Measurements from ENCODE around the gene PPP1R13L. TPM values are rescaled to one million over a fixed set of nuclear protein-coding genes. Genes with fewer than 3 reads are reported as not detected.

PPP1R13L gene
- polyA plus RNA-seq, 3 donors, result 11.1 to 36.5 (median 14.5) TPM

GRCh38 chr19:45385392-45386221 lies 19.3 kb downstream of the PPP1R13L start:
- WGBS, 3 donors, result 7 to 29% (median 10%) methylated on average over 67 to 75 of the region's 75 CpGs
- no peak overlapping the region for H3K27ac ChIP-seq (ENCODE audit: low read depth, low read length)

- WGBS, 3 donors, result 88 to 92% (median 90%) methylated on average over 29 of the region's 29 CpGs
- no peak overlapping the region for H3K27ac ChIP-seq (ENCODE audit: low read depth, low read length)
These were observed 22.4 kb downstream of the PPP1R13L start for GRCh38 chr19:45382426-45382825.

GRCh38 chr19:45380107-45380506 lies 24.8 kb downstream of the PPP1R13L start:
- no peak overlapping the region for H3K27ac ChIP-seq (ENCODE audit: low read depth, low read length)
- 76 to 100% (median 83%) methylated on average over 1 of the region's 1 CpG for WGBS, 3 donors

- 37 to 46% (median 42%) methylated on average over 12 to 13 of the region's 13 CpGs for WGBS, 3 donors
- no peak overlapping the region for H3K27ac ChIP-seq (ENCODE audit: low read depth, low read length)
These were observed 28.7 kb downstream of the PPP1R13L start for GRCh38 chr19:45376045-45376724.

DNA sequence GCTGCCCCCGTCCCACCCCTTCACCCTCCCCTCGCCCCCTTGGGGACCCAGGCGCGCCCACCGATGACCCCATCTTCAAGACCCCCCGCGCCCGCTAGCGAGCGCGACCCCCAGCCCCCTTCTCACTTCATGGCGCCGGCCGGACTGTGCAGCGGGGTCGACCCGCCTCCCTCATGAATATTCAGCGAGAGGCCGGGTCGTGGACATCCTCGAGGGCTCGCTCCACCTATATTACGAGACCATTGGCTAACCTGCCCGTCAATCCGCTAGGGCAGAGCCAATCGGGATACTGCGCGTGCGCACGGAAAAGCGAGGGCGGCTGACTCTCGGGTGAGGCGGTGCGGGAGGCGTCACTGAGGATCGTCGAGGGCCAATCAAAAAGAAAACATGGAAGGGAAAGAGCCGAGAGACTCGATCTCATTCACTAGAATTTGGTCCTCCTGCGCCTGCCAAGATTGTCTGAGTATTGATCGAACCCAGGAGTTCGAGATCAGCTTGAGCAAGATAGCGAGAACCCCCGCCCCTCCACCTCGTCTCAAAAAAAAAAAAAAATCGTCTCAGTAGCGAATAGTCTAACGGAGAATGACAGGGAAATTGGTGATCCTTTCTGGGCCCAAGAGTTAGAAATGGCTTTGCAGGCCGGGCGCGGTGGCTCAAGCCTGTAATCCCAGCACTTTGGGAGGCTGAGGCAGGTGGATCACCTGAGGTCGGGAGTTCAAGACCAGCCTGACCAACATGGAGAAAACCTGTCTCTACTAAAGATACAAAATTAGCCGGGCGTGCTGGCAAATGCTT lies 34.3 kb downstream of the PPP1R13L start, which contains the start of gene ERCC2:
TSS of gene ERCC2 (minus strand) at position 164 of the 795 bp plus-strand sequence. CDS start at position 131, 33 bp downstream.
- WGBS, 3 donors, result 3 to 4% (median 4%) methylated on average over 55 of the region's 55 CpGs

GRCh38 chr19:45368737-45369340 lies 36.0 kb downstream of the PPP1R13L start:
- H3K27ac ChIP-seq (ENCODE audit: low read depth, low read length), result no peak overlapping the region
- 93 to 96% (median 94%) methylated on average over 11 of the region's 11 CpGs for WGBS, 3 donors

More for the DNA sequence above, 34.3 kb downstream of the PPP1R13L start, which contains the start of gene ERCC2:
- H3K27ac ChIP-seq (ENCODE audit: low read depth, low read length), result no peak within 1 kb of the TSS

- 87 to 95% (median 94%) methylated on average over 4 of the region's 4 CpGs for WGBS, 3 donors
- H3K27ac ChIP-seq (ENCODE audit: low read depth, low read length), result no peak overlapping the region
These were observed 36.7 kb downstream of the PPP1R13L start for GRCh38 chr19:45368127-45368526.

DNA sequence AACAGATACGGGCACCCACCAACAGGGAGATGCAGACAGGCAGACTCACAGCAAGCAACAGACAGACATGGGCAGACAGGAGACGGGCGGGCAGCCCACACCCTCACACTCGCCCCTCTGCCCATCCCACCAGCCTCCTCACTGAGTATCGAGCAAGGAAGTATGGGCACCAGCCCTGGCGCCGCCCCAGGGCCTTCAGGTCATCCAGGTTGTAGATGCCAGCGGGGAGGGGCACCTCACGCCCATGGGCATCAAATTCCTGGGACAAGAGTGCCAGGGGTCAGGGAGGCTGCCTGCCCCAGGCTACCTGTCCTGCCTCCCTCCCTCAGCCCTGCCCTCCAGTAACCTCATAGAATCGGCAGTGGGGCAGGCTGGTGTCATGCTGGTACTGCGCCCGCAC lies 40.2 kb downstream of the PPP1R13L start:
- no peak overlapping the region for H3K27ac ChIP-seq (ENCODE audit: low read depth, low read length)
- WGBS, 3 donors, result 88 to 93% (median 91%) methylated on average over 10 to 12 of the region's 12 CpGs

DNA sequence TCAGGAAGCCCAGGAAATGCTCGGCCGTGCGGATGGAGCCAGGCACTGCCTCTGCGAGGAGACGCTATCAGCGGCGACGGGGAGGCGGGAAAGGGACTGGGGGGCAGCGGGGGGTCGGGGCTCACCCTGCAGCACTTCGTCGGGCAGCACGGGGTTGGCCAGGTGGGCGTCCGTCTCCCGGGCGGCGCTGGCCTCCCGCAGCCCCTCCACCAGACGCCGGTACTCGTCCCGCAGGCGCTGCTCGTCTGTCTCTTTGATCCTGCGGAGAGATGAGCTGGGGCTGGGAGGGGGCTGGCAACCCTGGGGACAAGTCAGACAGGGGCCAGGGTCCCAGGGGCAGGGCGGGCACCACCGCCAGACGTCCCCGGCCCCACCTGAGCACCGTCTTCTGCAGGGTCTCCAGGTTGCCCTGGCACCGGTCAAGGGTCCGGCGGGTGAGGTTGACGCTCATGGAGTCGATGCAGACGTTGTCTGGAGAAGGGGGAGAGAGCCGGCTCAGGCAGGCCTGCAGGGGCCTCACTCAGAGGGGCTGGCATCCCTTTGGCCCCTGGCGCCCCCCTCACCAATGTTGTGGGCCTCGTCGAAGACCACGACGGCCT lies 40.9 kb downstream of the PPP1R13L start:
- no peak overlapping the region for H3K27ac ChIP-seq (ENCODE audit: low read depth, low read length)
- 91 to 94% (median 92%) methylated on average over 34 to 44 of the region's 44 CpGs for WGBS, 3 donors

DNA sequence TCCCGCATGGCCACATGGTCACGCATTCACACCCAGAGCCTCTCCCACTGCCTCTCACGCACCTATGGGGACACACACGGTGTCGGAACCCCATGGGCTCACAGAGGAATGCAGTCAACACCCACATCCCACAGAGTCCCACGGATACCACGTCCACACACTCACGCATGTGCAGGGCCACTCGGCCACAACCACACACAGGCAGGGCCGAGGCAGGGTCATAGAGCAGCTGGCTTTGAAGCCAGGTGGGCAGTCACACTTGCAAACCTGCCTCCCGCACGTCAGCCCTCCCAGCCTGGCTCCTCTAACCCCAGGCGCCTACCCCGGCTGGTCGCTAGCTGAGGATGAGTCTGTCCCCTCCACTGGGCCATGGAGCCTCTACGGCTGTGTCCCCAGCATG lies 42.6 kb downstream of the PPP1R13L start:
- 88 to 93% (median 93%) methylated on average over 16 of the region's 16 CpGs for whole genome bisulfite sequencing, 3 donors
- H3K27ac ChIP-seq (ENCODE audit: low read depth, low read length), result no peak overlapping the region

- 93 to 96% (median 94%) methylated on average over 14 of the region's 14 CpGs for WGBS, 3 donors
- H3K27ac ChIP-seq (ENCODE audit: low read depth, low read length), result no peak overlapping the region
These were observed 43.3 kb downstream of the PPP1R13L start for GRCh38 chr19:45361608-45362007.

DNA sequence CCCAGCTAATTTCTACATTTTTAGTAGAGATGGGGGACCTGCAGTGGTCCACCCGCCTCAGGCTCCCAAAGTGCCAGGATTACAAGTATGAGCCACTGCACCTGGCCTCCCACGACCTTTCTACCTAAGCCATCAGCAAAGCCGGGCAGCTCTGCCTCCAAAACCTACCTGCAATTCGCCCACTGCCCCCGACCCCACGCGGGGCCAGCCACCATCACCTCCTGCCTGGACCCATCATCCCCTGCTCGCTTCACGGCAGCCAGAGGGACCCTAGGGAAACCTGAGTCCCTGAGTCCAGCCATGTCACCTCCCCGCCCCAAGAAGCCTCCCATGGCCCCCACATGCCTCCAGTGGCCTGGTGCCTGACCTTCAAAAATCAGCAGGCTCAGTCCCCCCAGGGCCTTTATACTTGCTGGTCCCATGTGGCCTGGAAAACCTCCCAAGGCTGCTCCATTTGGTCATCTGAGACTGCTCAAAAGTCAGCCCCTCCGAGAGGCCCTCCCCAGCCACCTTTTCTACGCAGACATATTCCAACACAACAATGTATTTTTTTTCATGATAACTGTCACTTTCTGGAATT lies 46.6 kb downstream of the PPP1R13L start:
- WGBS, 3 donors, result 94 to 95% (median 94%) methylated on average over 12 of the region's 12 CpGs
- no peak overlapping the region for H3K27ac ChIP-seq (ENCODE audit: low read depth, low read length)

DNA sequence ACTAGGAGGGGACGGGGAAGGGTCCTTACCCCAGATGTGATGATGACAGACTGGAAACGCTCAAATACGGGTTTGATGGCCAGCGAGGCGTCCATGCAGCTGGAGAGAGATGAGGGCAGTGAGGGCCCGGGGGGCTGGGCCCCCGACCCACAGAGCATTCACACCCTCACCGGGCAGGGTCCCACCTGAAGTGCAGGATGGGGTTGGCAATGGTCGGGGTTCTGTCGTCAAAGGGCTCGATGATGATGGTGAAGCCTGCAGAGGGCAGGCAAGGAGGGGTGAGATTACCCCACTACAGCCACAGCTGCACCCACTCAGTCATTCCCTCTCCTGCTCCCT lies 47.5 kb downstream of the PPP1R13L start:
- H3K27ac ChIP-seq (ENCODE audit: low read depth, low read length), result no peak overlapping the region
- 89 to 97% (median 92%) methylated on average over 11 of the region's 11 CpGs for WGBS, 3 donors

DNA sequence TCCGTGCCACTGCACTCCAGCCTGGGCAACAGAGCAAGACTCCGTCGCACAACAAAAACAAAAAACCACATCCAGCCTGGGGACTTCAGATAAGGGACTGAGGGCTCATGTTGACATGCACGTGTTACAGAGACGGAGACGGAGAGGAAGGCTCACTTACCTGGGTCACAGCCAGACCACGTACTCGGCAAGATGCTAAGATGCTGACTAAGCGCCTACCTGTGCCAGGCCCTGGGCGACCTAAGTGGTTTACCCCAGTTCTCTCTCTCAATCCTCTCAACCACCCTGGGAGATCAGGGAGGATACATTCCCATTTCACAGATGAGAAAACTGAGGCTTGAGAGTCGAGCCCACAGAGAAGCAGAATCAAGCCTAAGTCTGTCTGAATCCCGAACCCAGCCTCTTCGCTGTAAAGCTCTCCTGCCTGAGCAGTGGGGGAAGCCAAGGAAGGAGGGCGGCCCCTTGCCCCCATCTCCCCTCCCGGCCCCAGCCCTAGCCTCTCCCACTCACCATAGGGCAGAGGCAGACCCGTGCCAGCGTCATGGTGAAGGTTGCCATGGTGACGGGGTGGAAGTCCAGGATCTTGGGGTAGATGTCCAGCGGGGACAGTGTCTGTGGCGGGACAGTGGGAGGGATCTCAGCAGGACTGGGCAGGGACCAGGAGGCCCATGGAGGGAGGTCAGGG lies 48.0 kb downstream of the PPP1R13L start:
- 90 to 91% (median 91%) methylated on average over 20 of the region's 20 CpGs for WGBS, 3 donors
- no peak overlapping the region for H3K27ac ChIP-seq (ENCODE audit: low read depth, low read length)

DNA sequence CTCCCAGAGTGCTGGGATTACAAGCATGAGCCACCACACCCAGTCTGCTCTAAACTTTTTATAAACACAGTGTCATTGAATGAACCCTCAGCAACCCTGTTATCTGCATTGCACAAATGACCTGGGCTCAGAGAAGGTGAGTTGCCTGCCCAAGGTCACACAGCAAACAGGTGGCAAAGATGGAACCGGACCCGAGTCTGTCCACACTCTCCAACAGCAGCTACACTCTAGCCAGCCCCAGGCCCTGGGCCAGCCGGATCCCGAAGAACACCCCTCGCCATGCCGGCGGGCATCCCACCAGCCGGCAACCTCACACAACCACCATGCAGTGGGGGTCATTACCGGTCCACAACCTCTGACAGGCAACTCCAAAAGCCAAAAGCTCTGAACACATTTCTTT lies 49.0 kb downstream of the PPP1R13L start:
- WGBS, 3 donors, result 91 to 98% (median 97%) methylated on average over 9 of the region's 9 CpGs
- H3K27ac ChIP-seq (ENCODE audit: low read depth, low read length), result no peak overlapping the region

- WGBS, 3 donors, result 97 to 98% (median 97%) methylated on average over 9 of the region's 9 CpGs
- no peak overlapping the region for H3K27ac ChIP-seq (ENCODE audit: low read depth, low read length)
These were observed 49.5 kb downstream of the PPP1R13L start for GRCh38 chr19:45355402-45355801.

GRCh38 chr19:45354241-45354842 lies 50.5 kb downstream of the PPP1R13L start:
- 90 to 94% (median 94%) methylated on average over 11 of the region's 11 CpGs for WGBS, 3 donors
- no peak overlapping the region for H3K27ac ChIP-seq (ENCODE audit: low read depth, low read length)
